ENCODE measurements around the gene IL4R.

IL4R gene

DNA sequence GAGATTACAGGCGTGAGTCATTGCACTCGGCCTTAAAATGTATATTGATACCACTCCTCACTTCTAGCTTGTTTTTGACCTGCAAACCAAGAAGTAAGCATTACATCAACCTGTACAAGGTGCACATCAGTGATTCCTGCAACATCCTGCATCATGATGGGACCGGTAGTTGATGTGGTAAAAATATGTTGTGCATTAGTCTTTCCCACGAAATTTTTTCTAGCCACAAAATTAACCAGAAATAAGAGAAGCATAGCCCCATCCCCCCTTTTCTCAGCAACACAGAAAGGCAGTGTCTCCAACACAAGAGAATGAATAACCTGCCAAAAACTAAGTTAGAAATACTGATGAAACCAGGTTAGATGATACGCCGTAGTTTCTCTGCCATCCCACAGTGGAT, 24.1 kb upstream of the IL4R start:
- DNase-seq, result no peak

DNA sequence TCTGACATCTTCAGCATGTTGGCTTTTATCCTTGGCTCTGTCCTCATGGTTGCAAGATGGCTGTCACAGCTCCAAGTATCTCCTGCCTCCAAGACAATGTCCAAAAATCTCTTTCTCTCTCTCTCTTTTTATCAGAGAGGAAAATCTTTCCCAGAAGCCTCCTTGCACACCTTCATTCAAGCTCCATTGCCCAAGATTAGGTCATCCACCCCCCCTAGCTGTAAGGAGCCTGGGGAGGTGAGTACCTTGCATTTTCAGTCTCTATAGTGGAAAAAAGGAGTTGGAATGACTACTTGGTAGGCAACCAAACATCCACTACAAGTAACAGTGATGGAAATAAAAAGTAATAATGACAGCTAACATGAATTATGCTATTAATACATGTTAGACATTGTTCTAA, 23.2 kb upstream of the IL4R start:
- no peak for DNase-seq

DNA sequence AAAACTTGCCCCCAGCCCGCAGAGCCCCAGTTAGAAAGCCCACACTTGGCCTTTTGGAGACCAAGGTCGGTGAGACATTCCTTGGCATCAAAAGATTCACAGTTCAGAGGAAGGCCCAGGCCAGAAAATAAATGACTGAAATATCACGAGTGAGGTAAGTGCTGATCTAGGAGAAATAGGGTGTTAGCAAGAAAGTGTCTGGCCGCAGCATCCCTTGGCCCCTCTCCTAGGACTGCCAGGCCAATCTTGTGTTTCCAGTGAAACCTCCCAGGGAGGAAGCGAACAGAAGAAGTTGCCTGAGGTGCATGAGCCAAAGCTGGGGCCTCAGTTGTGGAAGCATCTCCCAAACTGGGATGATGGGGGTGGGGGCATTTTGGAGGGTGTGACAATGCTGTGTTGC, 22.7 kb upstream of the IL4R start:
- DNase-seq, result no peak

DNA sequence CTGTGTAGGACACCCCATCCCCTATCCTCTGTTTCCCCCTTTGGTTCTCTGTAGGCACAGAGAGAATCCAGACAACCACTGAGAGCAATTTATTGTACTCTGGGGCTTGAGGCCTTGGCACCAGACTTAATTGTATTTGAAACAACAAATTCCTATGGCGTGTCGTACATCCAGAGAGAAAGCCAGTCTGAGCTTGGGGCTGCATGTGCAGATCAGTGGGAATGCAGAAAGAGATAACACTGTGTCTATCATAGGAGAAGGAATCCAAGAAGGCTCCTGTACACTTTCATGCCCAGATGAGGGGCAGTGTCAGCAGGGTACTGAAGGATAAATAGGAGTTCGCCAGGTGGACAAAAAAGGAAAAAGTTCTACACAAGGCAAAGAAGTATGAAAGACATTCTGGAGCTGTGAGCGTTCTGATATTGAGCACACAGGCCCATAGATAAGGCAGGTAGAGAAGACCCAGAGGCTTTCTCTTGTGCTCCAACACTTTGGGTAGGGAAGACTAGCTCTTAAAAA, 22.0 kb upstream of the IL4R start:
- DNase-seq, result no peak

DNA sequence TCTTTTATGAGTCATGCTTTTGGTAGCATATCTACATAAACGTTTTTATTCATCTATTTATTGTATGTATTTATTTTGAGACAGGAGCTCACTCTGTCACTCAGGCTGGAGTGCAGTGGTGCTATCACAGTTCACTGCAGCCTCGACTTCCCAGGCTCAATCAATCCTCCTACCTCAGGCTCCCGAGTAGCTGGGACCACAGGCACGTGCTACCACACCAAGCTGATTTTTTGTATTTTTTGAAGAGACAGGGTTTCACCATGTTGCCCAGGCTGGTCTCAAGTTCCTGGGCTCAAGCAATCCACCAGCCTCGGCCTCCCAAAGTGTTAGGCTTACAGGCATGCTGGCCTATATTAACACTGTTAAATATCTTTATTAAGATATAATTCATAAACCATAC, 20.4 kb upstream of the IL4R start:
- DNase-seq, result no peak

DNA sequence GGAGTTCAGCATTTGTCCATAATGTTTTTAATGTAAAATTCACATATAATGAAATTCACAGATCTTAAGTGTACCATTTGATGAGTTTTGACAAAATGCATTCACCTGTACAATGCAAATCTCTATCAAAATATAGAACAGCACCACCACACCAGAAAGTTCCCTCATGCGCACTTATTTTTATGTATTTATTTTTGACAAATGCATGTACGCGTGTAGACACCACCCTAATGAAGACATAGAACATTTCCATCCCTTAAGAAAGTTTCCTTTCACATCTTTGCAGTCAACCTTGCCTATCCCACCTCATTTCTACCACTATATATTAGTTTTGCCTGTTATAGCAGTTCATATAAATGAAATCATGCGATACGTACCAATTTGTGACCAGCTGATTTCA, 15.6 kb upstream of the IL4R start:
- DNase-seq, result no peak

DNA sequence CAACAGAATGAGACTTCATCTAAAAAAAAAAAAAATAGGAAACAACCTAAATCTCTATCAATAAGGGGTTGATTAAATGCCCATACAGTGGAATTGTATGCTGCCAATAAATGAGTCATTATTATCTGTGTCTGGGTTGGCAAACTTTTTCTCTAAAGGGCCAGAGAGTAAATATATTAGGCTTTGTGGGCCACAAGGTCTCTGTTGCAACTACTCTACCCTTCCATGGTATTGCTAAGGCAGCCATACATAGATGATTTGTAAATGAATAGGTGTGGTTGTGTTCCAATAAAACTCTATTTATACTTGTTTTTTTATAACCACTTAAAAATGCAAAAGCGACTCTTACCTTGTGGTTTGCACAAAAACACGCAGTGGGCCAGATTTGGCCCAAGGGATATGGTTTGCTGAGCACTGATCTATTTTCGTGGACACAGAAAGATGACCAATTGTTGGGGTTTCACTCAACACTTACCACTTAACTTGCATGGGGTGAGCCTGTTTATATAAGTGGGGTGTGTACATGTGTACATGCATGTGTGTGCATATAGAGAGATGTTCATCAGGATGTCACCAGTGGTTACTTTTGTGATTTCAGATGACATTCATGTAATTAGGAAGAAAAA, 12.4 kb upstream of the IL4R start:
- no peak for DNase-seq

DNA sequence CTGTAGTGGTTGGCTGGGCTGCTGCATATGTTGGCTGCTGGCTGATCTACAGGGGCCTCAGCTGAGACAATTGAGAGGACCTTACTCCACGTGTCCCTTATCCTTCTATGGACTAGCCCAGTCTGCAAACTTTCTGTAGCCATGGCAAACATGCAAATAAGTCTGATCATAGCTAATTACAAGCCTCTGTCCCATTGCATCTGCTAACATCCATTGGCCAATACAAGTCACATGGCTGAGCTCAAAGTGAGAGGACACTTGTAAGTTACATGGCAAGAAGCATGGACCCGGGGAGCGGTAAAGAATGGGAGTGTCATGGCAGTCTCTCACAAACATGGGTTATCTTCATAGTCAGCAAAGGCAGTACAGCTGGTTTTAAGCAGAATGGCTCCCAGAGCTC, 11.6 kb upstream of the IL4R start:
- DNase-seq, result no peak

DNA sequence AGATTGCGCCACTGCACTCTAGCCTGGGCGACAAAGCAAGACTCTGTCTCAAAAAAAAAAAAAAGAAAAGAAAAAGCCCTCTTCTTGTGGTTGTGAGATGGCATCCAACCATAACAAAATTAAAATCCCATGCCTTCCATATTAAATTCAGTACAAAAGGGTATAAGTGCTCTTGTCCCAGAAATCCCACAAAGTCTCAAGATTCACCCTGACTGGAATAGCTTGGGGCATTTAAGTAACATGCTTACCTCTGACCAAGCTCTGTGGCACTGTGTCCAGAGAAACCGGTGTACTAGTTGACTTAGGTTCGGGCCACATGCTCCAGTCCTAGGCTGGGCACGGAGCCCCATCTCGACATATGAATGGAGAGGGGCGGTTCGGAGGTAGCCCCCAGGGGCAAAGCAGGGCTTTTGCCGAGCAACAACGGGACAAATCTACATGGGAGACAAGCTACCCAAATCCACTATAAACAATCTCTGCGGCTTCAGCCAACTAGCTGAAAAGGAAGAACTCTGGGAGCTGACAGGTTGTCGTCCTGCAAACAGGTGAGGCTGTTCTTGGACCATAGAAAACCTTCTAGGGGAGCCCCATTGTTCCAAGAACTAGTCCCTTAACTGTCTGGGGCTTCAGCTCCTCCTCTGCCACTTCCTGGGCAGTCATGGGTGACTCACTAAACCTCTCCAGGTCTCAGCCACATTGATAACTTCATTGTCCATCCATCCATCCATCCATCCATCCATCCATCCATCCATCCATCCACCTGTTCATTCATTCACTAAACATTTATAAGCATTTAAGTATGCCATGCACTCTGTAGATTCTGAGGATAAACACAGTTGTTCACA, 10.3 kb upstream of the IL4R start:
- DNase-seq, result no peak

DNA sequence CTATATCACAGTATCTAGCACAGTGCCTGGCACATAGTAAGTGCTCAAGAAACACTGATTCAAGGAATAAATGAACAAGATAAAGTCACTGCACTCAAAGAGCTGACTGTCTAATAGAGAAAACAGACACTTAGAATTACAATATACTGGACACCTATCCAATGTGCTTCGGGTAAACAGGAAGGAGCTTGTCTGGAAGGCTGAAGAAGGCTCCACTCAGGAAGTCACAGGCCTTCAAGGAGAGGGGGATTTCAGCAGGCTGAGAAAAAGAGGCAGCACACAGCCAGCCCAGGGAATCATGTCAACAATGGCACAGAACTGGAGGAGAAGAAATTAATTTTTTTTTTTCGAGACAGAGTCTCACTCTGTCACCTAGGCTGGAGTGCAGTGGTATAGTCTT, 9.7 kb upstream of the IL4R start:
- no peak for DNase-seq

DNA sequence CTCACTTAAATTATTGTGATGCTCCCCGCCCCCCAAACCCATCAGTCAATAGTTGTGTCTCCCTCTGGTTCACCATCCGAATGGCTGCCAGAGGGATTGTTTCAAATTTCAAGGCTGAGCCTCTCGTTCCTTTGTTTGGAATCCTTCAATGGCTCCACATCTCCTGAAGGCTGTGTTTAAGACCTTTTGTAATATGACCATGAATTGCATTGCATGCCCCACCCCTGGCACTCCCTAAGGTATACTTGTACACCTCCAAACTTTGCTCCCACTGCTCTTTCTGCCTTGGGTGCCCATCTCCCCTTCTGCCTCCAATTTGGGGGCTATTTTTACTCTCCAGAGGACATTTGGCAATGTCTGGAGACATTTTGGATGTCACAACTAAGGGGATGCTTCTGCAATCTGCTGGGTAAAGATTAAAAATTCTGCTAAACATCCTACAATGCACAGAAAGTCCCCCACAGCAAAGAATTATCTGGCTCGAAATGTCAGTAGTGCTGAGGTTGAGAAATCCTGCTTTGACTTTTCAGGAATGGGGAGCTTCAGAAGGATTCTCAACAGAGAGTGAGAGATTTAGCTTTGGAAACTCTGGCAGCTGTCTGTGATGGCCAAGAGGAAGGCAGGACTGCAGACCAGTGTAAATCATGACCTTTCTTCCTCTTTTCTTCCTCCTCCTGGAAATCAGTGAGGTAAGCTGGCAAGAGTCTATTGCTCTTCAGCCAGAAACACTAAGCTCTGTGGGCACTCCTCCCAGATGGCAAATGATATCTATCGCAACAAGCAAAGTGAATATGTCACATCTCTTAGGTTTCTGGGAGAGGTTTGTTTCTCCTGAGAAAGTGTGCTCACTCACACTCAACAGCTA, 8.7 kb upstream of the IL4R start:
- no peak for DNase-seq

DNA sequence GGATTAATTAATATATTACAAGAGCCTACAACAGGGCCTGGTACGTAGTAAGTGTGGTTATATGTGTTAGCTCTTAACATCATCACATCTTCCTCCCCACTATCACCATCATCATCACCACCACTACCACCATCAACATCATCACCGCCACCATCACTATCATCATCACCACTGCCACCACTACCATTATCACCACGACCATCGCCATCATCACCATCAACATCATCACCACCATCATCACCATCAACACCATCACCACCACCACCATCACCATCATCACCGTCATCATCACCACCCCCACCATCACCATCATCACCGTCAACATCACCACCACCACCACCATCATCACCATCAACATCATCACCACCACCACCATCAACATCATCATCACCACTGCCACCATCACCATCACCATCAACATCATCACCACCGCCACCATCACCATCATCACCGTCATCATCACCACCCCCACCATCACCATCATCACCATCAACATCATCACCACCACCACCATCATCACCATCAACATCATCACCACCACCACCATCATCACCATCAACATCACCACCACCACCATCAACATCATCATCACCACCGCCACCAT, 7.8 kb upstream of the IL4R start:
- no peak for DNase-seq

DNA sequence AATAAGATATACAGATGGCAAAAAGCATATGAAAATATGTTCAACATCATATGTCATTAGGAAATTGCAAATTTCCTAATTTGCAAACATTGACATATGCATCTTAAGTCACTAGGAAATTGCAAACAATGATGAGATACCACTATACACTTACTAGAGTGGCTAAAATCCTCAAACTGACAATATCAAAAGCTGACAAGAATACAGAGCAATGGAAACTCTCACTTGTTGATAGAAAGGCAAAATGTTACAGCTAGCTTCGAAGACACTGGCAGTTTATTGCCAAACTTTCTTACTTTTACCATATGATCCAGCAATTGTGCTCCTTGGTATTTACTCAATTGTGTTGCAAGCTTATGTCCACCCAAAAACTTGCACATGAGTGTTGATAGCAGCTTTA, 5.0 kb upstream of the IL4R start:
- no peak for DNase-seq

DNA sequence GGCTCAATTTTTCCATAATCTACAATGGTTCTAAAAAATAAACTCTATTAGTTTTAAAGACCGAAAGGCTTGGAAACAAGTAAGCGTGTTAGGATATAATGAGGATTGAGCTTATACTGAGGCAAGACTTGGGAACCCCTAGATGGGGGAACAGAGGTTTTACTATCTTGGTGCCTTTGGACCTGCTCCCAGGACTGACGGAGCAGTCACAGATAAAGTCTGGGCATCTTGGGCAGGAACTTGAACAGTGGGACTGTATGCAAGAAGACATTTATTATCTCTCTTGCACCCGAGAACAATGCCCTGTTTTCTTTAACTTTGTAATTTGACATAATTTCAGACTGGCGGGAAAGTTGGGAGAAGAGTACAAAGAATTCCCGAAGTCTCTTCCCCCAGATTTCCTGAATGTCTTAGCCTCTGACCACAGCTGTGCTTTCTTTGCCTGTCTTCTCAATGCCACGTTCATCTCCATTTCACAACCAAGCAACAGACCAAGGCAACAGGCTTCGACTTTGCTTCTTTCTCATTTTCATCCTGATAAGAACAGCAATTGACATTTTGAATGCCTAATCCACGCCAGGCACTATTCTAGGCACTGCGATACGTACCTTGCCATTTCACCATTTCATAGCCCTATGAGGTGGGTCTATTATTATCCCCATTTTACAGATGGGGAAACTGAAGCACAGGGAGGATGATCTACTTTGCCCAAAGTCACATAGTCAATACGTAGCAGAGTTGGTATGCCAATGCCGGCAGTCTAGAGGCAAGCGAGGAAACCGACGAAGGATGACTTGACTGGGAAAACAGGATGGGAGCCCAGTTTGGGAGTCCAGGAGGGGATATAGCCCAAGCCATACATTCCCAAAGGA, 3.0 kb upstream of the IL4R start:
- no peak for DNase-seq

DNA sequence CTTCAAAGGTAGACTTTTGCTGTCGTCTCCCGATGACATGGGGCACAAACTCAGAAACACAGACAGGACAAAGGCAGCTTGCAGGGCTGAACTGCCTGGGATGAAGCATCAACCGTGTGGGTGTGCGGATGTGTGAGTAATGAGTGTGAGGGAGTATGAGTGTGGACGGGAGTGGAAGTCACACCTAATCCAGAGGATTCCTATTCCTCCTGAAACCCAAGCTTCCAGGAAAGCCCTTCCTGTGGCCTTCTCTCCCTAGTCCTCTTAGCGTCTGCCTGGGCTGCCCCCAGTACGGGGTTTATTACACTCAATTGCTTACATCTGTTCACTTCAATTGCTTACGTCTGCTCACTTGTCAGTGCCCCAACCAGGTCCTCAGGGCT, 2.3 kb upstream of the IL4R start:
- DNase-seq, result no peak

DNA sequence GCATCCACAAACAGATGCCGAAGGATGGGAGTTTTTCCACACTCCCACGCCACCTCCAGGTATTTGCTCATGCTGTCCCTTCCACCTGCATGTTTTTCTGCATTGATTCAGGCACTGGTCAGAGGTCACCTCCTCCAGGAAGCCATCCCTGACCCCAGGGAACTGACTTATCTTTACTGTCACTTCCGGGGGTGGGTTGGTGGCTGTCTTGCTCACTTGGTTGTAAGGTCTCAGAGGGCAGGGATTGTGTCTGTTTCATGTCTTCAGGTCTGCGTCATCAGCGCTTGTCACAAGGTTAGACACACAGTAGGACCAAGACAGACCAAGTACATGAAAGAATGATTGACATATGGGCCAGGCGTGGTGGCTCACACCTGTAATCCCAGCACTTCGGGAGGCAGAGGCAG, 1.9 kb upstream of the IL4R start:
- no peak for DNase-seq

DNA sequence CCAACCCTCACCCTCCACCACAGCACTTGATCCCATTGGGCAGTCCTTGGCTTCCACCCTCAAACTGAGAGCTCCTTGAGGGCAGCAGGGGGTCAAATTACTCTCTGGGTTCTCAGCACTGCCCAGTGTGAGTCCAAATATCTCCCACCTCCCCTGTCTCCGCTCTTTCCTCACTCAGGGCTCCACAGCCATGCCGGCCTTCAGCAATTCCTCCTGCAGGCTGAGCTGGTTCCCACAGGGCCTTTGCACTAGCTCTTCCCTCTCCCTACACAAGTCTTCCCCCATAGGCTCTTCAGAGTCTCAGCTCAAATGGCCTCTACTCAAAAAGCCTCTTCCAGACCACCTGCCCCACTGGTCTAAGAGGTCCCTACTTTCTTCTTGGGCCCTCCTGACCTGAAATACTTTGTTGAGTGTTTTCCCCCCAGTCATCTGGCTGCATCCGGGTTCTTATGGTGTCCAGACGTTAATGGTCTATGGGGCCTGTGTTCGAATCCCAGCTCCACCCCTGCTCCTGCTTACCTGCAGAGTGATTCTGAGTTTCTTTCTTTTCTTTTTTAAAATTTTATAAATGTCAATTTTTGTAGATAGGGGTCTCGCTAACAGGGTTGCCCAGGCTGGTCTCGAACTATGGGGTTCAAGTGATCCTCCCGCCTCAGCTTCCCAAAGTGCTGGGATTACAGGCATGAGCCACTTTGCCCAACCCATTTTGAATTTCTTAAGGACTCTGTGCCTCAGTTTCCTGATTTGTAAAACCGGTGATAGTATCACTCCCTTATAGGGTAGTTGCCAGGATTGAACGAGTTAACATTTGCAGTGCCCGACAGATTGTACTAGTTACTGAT, 973 bp upstream of the IL4R start:
- DNase-seq, result no peak

DNA sequence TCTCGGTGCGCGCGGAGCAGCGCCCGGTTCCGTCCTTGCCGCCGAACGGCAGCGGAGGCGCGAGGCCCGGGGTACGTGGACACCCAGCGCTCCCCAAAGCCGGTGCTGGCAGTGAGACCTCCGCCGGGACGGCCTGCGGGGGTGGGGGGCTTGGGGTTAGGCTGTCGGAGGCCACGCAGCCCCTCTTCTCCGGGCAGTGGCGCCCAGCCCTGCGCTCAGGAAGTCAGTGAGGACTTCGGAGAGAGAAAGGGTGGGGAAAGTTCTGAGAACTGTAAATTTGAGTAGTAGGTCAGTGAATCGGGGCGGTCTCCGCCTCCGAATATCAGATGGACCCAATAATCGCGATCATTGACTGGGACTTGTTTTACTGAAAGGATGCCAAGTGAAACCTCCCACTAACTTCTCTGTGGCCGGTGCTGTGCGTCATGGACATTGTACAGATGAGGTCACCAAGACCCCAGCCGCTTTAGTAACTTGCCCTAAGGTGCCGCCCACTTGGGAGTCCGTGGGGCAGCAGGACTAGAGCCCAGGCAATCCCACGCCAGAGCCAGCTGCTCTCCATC, 468 bp downstream of the IL4R start:
- no peak for DNase-seq

DNA sequence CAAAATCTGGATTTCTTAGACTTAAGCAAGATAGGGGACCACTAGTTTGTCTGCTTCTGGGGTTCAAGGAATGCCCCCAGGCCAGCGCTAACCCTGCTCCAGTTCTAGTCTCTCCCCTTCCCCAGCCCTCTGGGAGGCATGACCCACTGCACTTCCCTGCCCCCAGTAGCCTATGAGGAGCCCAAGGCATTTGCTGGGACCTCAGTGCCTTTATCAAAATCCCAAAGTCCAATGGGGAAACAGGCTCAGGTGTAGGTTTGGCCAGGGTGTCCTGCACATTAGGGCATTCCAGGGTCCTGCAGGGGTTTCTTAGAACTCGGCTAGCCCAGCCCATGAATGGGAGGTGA, 1.2 kb downstream of the IL4R start:
- no peak for DNase-seq

DNA sequence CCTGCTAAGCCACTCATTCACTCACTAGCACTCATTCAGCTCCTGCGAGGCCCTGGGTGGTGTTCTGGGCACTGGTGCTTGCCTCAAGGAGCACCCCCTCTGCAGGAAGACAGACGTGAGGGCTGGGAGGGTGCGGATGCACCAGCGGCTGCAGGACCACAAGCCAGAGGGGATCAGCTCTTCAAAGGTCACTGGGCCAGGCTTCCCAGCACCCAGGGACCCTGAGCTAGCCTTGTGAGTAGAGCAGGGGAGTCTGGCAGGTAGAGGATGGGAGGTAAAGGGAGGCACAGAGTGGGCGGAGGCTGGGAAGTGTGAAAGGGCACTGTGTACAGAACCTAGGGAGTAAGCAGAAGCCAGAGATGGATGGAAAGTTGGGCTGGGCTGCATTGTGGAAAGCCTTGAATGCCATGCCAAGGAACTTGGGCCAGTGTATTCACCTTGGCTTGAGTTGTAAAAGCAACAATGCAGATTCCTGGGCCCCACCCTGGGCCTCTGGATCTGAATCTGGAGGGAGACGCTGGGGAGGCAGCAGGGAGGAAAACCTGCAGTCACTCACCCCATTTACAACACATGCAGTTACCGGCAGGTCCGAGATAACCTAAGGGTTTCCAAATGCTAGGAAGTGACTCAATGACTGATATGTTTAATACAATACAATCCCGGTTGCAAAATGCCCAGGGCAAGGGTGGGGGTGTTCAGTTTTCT, 1.7 kb downstream of the IL4R start:
- no peak for DNase-seq

Data from NCI-H1436 (cell line).